ENCODE results near the gene CBFA2T3.

The CBFA2T3 gene

GRCh38 chr16:88885693-88886280, 91.2 kb downstream of the CBFA2T3 start:
- no peak for DNase-seq

- DNase-seq, result no peak
Observed at GRCh38 chr16:88884569-88885271, 92.3 kb downstream of the CBFA2T3 start.

GRCh38 chr16:88883946-88884345, 93.1 kb downstream of the CBFA2T3 start:
- no peak for DNase-seq

- DNase-seq, result no peak
Observed at GRCh38 chr16:88883117-88883895, 93.7 kb downstream of the CBFA2T3 start.

- DNase-seq, result no peak
Observed at GRCh38 chr16:88882358-88883030, 94.5 kb downstream of the CBFA2T3 start.

- no peak for DNase-seq
Observed at GRCh38 chr16:88881675-88882357, 95.2 kb downstream of the CBFA2T3 start.

GRCh38 chr16:88881007-88881615, 95.9 kb downstream of the CBFA2T3 start:
- no peak for DNase-seq

GRCh38 chr16:88880226-88881006, 96.6 kb downstream of the CBFA2T3 start:
- no peak for DNase-seq

- no peak for DNase-seq
Observed at GRCh38 chr16:88879788-88880055, 97.3 kb downstream of the CBFA2T3 start.

GRCh38 chr16:88878967-88879787, 97.8 kb downstream of the CBFA2T3 start:
- DNase-seq, result no peak

GRCh38 chr16:88878356-88878755, 98.7 kb downstream of the CBFA2T3 start:
- no peak for DNase-seq

- no peak for DNase-seq
Observed at GRCh38 chr16:88877564-88878289, 99.3 kb downstream of the CBFA2T3 start.

GRCh38 chr16:88876942-88877526, 100.0 kb downstream of the CBFA2T3 start:
- DNase-seq, result no peak

- DNase-seq, result no peak
Observed at GRCh38 chr16:88875703-88876234, 101.2 kb downstream of the CBFA2T3 start.

- no peak for DNase-seq
Observed at GRCh38 chr16:88874938-88875599, 101.9 kb downstream of the CBFA2T3 start.

GRCh38 chr16:88872650-88873331, 104.2 kb downstream of the CBFA2T3 start:
- no peak for DNase-seq

GRCh38 chr16:88871730-88872416, 105.1 kb downstream of the CBFA2T3 start:
- DNase-seq, result no peak

- DNase-seq, result no peak
Observed at GRCh38 chr16:88871349-88871702, 105.7 kb downstream of the CBFA2T3 start.

Data from activated CD8-positive, alpha-beta memory T cell treated with anti-CD3 and anti-CD28 coated beads for 24 hours (primary cell).